OCI-LY1 (cell line): ENCODE data around the gene EHD1.
A peak's percentile ranks its signal among the peaks of the same experiment; 100 is the strongest.

Source experiments
- H2AFZ ChIP-seq: fragments of 200-600 bp; sonication (generic), shearing (Covaris generic); 2 replicates; pipeline ENCODE4 v1.6.0; 2014; ENCODE audit warnings: antibody characterized with exemption, mild to moderate bottlenecking, low read length
- H3F3A ChIP-seq: fragments of 200-600 bp; sonication (generic), shearing (Covaris generic); 2 replicates; pipeline ENCODE4 v1.6.0; 2014; ENCODE audit warnings: mild to moderate bottlenecking, antibody characterized with exemption, low read length, moderate library complexity; ENCODE audit not compliant: insufficient read depth
- H3K27ac ChIP-seq: fragments of 200-600 bp; sonication (generic); 2 replicates; pipeline ENCODE4 v1.5.1; 2014; ENCODE audit warnings: low read length, mixed run types, mild to moderate bottlenecking, low read depth; ENCODE audit not compliant: poor library complexity, severe bottlenecking
- H3K27me3 ChIP-seq: fragments of 200-600 bp; sonication (generic); 2 replicates; pipeline ENCODE4 v1.6.0; 2014; ENCODE audit warnings: antibody characterized with exemption, mild to moderate bottlenecking, low read length, moderate library complexity; ENCODE audit not compliant: insufficient read depth
- H3K36me3 ChIP-seq: fragments of 200-600 bp; sonication (generic); 2 replicates; pipeline ENCODE4 v1.6.1; 2014; ENCODE audit warnings: mild to moderate bottlenecking, antibody characterized with exemption, low read length, moderate library complexity, mixed read lengths; ENCODE audit not compliant: insufficient read depth
- H3K4me1 ChIP-seq: fragments of 200-600 bp; sonication (generic); 2 replicates; pipeline ENCODE4 v1.5.1; 2014; ENCODE audit warnings: mild to moderate bottlenecking, low read length, moderate library complexity; ENCODE audit not compliant: insufficient read depth, severe bottlenecking
- H3K4me2 ChIP-seq: fragments of 200-600 bp; sonication (generic), shearing (Covaris generic); 2 replicates; pipeline ENCODE4 v1.6.1; 2014; ENCODE audit warnings: low read length
- H3K4me3 ChIP-seq: fragments of 200-600 bp; sonication (generic); 2 replicates; pipeline ENCODE4 v1.5.1; 2014; ENCODE audit warnings: low read length, low read depth, mild to moderate bottlenecking, mixed read lengths; ENCODE audit not compliant: poor library complexity, severe bottlenecking
- H3K79me2 ChIP-seq: fragments of 200-600 bp; shearing (Covaris generic); 2 replicates; pipeline ENCODE4 v1.6.1; 2016; ENCODE audit warnings: mixed run types, low read length, mixed read lengths; ENCODE audit not compliant: insufficient read depth
- H3K9ac ChIP-seq: fragments of 200-600 bp; sonication (generic), shearing (Covaris generic); 2 replicates; pipeline ENCODE4 v1.6.1; 2014; ENCODE audit warnings: mild to moderate bottlenecking, low read length, mixed read lengths
- H3K9me2 ChIP-seq: fragments of 200-600 bp; sonication (generic), shearing (Covaris generic); 2 replicates; pipeline ENCODE4 v1.6.1; 2014; ENCODE audit warnings: low read depth, mild to moderate bottlenecking, low read length, mixed read lengths
- H3K9me3 ChIP-seq: fragments of 200-600 bp; shearing (Covaris generic); 2 replicates; pipeline ENCODE4 v1.6.1; 2014; ENCODE audit warnings: low read length, mixed read lengths
- H4K20me1 ChIP-seq: fragments of 200-600 bp; sonication (generic), shearing (Covaris generic); 2 replicates; pipeline ENCODE4 v1.6.0; 2016; ENCODE audit warnings: mild to moderate bottlenecking, low read length; ENCODE audit not compliant: insufficient read depth
- CTCF ChIP-seq: fragments of 200-600 bp; sonication (generic), shearing (Covaris generic); IDR thresholded peaks from 2 replicates; pipeline ENCODE4 v1.5.1; 2017; ENCODE audit warnings: mild to moderate bottlenecking, antibody characterized with exemption, low read length, moderate library complexity, mixed read lengths
- EZH2 ChIP-seq: fragments of 200-600 bp; sonication (generic), shearing (Covaris generic); IDR thresholded peaks from 2 replicates; pipeline ENCODE4 v1.8.0; 2017; ENCODE audit warnings: borderline replicate concordance, mixed run types, mild to moderate bottlenecking, antibody characterized with exemption, low read length, moderate library complexity, mixed read lengths

Gene EHD1

GRCh38 chr11:64859542-64860414 lies 18.6 kb downstream of the EHD1 start:
- Histone ChIP-seq H3K4me3 (peak overlapping the region; percentile 24), H3K4me2 (peak overlapping the region; percentile 53), H3K27ac (peak overlapping the region; percentile 99), H4K20me1 (no peaks in the 10 kb centered on the region), H3K79me2 (peaks cover 8% of the 10 kb centered on the region; the same call in 1 of the 2 replicates), H3K9me3 (no peaks in the 10 kb centered on the region), H3K4me1 (peaks cover 80% of the 10 kb centered on the region), H3K36me3 (peaks cover 38% of the 10 kb centered on the region; the same call in 1 of the 2 replicates), H3K27me3 (no peaks in the 10 kb centered on the region), H3K9ac (peak overlapping the region; percentile 59), H3K9me2 (no peaks in the 10 kb centered on the region), H2AFZ (no peak overlapping the region), H3F3A (peaks cover 10% of the 10 kb centered on the region; the same call in 1 of the 2 replicates)
- TF ChIP-seq EZH2 (no peak), CTCF (no peak)

DNA sequence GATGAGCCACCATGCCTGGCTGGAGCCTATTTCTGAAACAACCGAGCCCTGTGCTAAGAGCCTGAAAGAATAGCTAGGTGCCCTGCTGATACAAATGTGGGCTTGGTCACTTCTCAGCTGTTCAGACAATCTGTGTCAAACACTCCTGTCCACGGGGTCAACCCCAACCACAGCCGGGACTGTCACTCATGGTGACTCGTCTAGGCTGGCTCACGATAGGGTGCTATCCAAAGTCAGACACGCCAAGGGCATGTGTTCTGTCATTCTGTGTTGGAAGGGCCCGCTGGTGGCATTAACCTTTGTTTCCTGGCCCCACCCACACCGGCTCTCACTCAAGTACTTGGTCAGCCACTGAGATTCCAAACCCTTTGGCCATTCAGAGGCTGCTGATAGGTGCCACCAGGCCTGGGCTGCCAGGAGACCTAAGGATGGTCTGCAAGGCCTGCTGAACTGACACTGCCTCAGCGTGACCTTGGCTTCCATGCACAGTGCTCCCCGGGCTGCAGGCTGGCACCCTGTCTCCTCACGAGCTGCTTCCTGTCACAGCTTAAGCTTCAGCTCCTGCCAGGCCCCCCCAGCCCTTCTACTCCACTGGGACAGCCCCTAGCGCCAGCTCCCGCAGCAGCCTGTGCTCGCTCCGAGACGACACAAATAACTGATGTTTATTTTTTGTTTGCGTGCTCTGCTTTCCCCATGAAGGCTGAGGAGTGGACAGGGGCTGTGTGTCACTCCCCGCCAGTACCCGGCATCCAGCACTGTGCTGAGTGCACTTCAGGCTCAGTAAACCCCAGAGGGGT lies 19.8 kb downstream of the EHD1 start:
- Histone ChIP-seq H3K27me3 (no peaks in the 10 kb centered on the region), H3K27ac (peak overlapping the region; percentile 99), H3K4me3 (peak overlapping the region; percentile 24), H3F3A (peaks cover 10% of the 10 kb centered on the region; the same call in 1 of the 2 replicates), H3K9ac (peak overlapping the region; percentile 59), H4K20me1 (no peaks in the 10 kb centered on the region), H3K9me3 (no peaks in the 10 kb centered on the region), H3K79me2 (peaks cover 2% of the 10 kb centered on the region; the same call in 1 of the 2 replicates), H3K4me1 (peaks cover 80% of the 10 kb centered on the region), H3K4me2 (peak overlapping the region; percentile 53), H3K9me2 (no peaks in the 10 kb centered on the region), H3K36me3 (peaks cover 50% of the 10 kb centered on the region), H2AFZ (no peak overlapping the region)
- no peak for TF ChIP-seq EZH2
- no peak for TF ChIP-seq CTCF

- peak overlapping the region; percentile 24 for H3K27ac ChIP-seq
- no peak overlapping the region for H3K4me3 ChIP-seq
- peaks cover 60% of the 10 kb centered on the region for H3K36me3 ChIP-seq
- TF ChIP-seq EZH2: no peak
- no peak for TF ChIP-seq CTCF
- H3K9me2 ChIP-seq: no peaks in the 10 kb centered on the region
- H3F3A ChIP-seq: peaks cover 4% of the 10 kb centered on the region; the same call in 1 of the 2 replicates
- H3K4me2 ChIP-seq: no peak overlapping the region
- H4K20me1 ChIP-seq: no peaks in the 10 kb centered on the region
- H3K9me3 ChIP-seq: no peaks in the 10 kb centered on the region
- peaks cover 80% of the 10 kb centered on the region for H3K4me1 ChIP-seq
- no peak overlapping the region for H2AFZ ChIP-seq
- no peaks in the 10 kb centered on the region for H3K79me2 ChIP-seq
- H3K27me3 ChIP-seq: no peaks in the 10 kb centered on the region
- no peak overlapping the region for H3K9ac ChIP-seq
These were observed 20.9 kb downstream of the EHD1 start for GRCh38 chr11:64857485-64857884.
